ENCODE results near the gene ATXN1.

ATXN1 gene

GRCh38 chr6:16358531-16359138, 402.6 kb downstream of the ATXN1 start:
- no peak for DNase-seq (ENCODE audit: low spot score)

- no peak for DNase-seq (ENCODE audit: low spot score)
These were observed 405.4 kb downstream of the ATXN1 start for GRCh38 chr6:16355699-16356446.

GRCh38 chr6:16355238-16355637, 406.0 kb downstream of the ATXN1 start:
- DNase-seq (ENCODE audit: low spot score) = no peak

- DNase-seq (ENCODE audit: low spot score) = no peak
These were observed 406.6 kb downstream of the ATXN1 start for GRCh38 chr6:16354692-16355091.

GRCh38 chr6:16352821-16353438, 408.3 kb downstream of the ATXN1 start:
- no peak for DNase-seq (ENCODE audit: low spot score)

- no peak for DNase-seq (ENCODE audit: low spot score)
These were observed 409.0 kb downstream of the ATXN1 start for GRCh38 chr6:16352258-16352635.

GRCh38 chr6:16349544-16349943, 411.7 kb downstream of the ATXN1 start:
- DNase-seq (ENCODE audit: low spot score) = no peak

- DNase-seq (ENCODE audit: low spot score) = no peak
These were observed 414.4 kb downstream of the ATXN1 start for GRCh38 chr6:16346831-16347230.

- DNase-seq (ENCODE audit: low spot score) = no peak
These were observed 415.6 kb downstream of the ATXN1 start for GRCh38 chr6:16345449-16346330.

- DNase-seq (ENCODE audit: low spot score) = no peak
These were observed 416.5 kb downstream of the ATXN1 start for GRCh38 chr6:16344756-16345155.

- no peak for DNase-seq (ENCODE audit: low spot score)
These were observed 417.7 kb downstream of the ATXN1 start for GRCh38 chr6:16343593-16343992.

GRCh38 chr6:16339265-16339587, 422.0 kb downstream of the ATXN1 start:
- DNase-seq (ENCODE audit: low spot score) = no peak

- no peak for DNase-seq (ENCODE audit: low spot score)
These were observed 422.5 kb downstream of the ATXN1 start for GRCh38 chr6:16338577-16339264.

GRCh38 chr6:16337295-16337975, 423.8 kb downstream of the ATXN1 start:
- DNase-seq (ENCODE audit: low spot score) = no peak

GRCh38 chr6:16336911-16337294, 424.4 kb downstream of the ATXN1 start:
- no peak for DNase-seq (ENCODE audit: low spot score)

GRCh38 chr6:16336056-16336818, 425.0 kb downstream of the ATXN1 start:
- DNase-seq (ENCODE audit: low spot score) = no peak

GRCh38 chr6:16335176-16335575, 426.1 kb downstream of the ATXN1 start:
- no peak for DNase-seq (ENCODE audit: low spot score)

- DNase-seq (ENCODE audit: low spot score) = no peak
These were observed 426.6 kb downstream of the ATXN1 start for GRCh38 chr6:16334671-16335070.

- DNase-seq (ENCODE audit: low spot score) = no peak
These were observed 427.7 kb downstream of the ATXN1 start for GRCh38 chr6:16333580-16333979.

GRCh38 chr6:16332175-16332542, 429.1 kb downstream of the ATXN1 start:
- peak; percentile 86 for DNase-seq (ENCODE audit: low spot score)

Measured in ecto neural progenitor cell (in vitro differentiated cells).